Stimulated activated CD4-positive, alpha-beta T cell treated with anti-CD3 and anti-CD28 coated beads, Interleukin-4, amount 100 ng/mL, for 24 hours (primary cell): Measurements from ENCODE around the gene TIAL1.
"Not testable (repeated sequence)": the region's sequence is repeated elsewhere in the genome, so short reads cannot be mapped to it uniquely, and the experiment has no call there.

Experiments
- DNase-seq: peaks from one replicate; pipeline ENCODE4 v3.0.0-alpha.2; 2020

TIAL1 gene

GRCh38 chr10:119596537-119597404 lies at the start of gene TIAL1:
Gene TIAL1, minus strand, starts transcription at chr10:119596964. Its CDS starts 499 bp downstream, at chr10:119596465.
- DNase-seq = peak; percentile 95

- DNase-seq = no peak
Measured at GRCh38 chr10:119644994-119645393, 48.2 kb upstream of the TIAL1 start.

GRCh38 chr10:119644205-119644814 lies 47.5 kb upstream of the TIAL1 start:
- DNase-seq = no peak

- no peak for DNase-seq
Measured at GRCh38 chr10:119643306-119644204, 46.8 kb upstream of the TIAL1 start.

GRCh38 chr10:119642556-119643111 lies 45.9 kb upstream of the TIAL1 start:
- no peak for DNase-seq

GRCh38 chr10:119640875-119641526 lies 44.2 kb upstream of the TIAL1 start:
- DNase-seq = no peak

- no peak for DNase-seq
Measured at GRCh38 chr10:119640384-119640783, 43.6 kb upstream of the TIAL1 start.

GRCh38 chr10:119638982-119639381 lies 42.2 kb upstream of the TIAL1 start:
- no peak for DNase-seq

- DNase-seq = no peak
Measured at GRCh38 chr10:119637631-119638030, 40.9 kb upstream of the TIAL1 start.

GRCh38 chr10:119634219-119634544 lies 37.4 kb upstream of the TIAL1 start:
- DNase-seq = no peak

GRCh38 chr10:119633538-119634218 lies 36.9 kb upstream of the TIAL1 start:
- no peak for DNase-seq

GRCh38 chr10:119630300-119630699 lies 33.5 kb upstream of the TIAL1 start:
- DNase-seq = no peak

GRCh38 chr10:119625570-119626280 lies 29.0 kb upstream of the TIAL1 start:
- DNase-seq = no peak

GRCh38 chr10:119621078-119621384 lies 24.3 kb upstream of the TIAL1 start:
- no peak for DNase-seq

GRCh38 chr10:119620241-119621077 lies 23.7 kb upstream of the TIAL1 start:
- DNase-seq = no peak

GRCh38 chr10:119619811-119620210 lies 23.0 kb upstream of the TIAL1 start:
- DNase-seq = not testable (repeated sequence)

GRCh38 chr10:119619215-119619614 lies 22.5 kb upstream of the TIAL1 start:
- no peak for DNase-seq

- peak; percentile 10 for DNase-seq
Measured at GRCh38 chr10:119616882-119617570, 20.3 kb upstream of the TIAL1 start.

GRCh38 chr10:119614686-119615085 lies 17.9 kb upstream of the TIAL1 start:
- DNase-seq = no peak

GRCh38 chr10:119613741-119614140 lies 17.0 kb upstream of the TIAL1 start:
- no peak for DNase-seq
